Neuronal stem cell (in vitro differentiated cells): ENCODE measurements around the gene C22orf39.
A peak's percentile ranks its signal among the peaks of the same experiment; 100 is the strongest.

ENCODE experiments used
- DNase-seq: peaks from one replicate; pipeline ENCODE4 v3.0.0-alpha.2; 2013; ENCODE audit warnings: low spot score
- H2AFZ ChIP-seq: one replicate; pipeline ENCODE4 v1.6.1; 2013; ENCODE audit warnings: mild to moderate bottlenecking, low read length, inconsistent platforms
- H2AK5ac ChIP-seq: 2 replicates; pipeline ENCODE4 v1.6.1; 2013; ENCODE audit warnings: low read depth, mild to moderate bottlenecking, inconsistent platforms, low read length, moderate library complexity, mixed read lengths
- H2BK120ac ChIP-seq: 2 replicates; pipeline ENCODE4 v1.6.1; 2013; ENCODE audit warnings: low read depth, mild to moderate bottlenecking, inconsistent platforms, low read length, moderate library complexity, mixed read lengths
- H2BK12ac ChIP-seq: one replicate; pipeline ENCODE4 v1.6.1; 2013; ENCODE audit warnings: low read length, inconsistent platforms
- H2BK15ac ChIP-seq: 2 replicates; pipeline ENCODE4 v1.6.1; 2013; ENCODE audit warnings: mild to moderate bottlenecking, low read length, inconsistent platforms, mixed read lengths
- H2BK5ac ChIP-seq: one replicate; pipeline ENCODE4 v1.6.1; 2013; ENCODE audit warnings: inconsistent platforms, mild to moderate bottlenecking, low read length, moderate library complexity
- H3K14ac ChIP-seq: one replicate; pipeline ENCODE4 v1.6.1; 2013; ENCODE audit warnings: low read length, inconsistent platforms
- H3K18ac ChIP-seq: 2 replicates; pipeline ENCODE4 v1.6.1; 2013; ENCODE audit warnings: low read length, inconsistent platforms
- H3K23ac ChIP-seq: 2 replicates; pipeline ENCODE4 v1.6.1; 2013; ENCODE audit warnings: low read depth, mild to moderate bottlenecking, mixed read lengths, low read length, inconsistent platforms; ENCODE audit not compliant: poor library complexity
- H3K27ac ChIP-seq: replicated peaks from 3 replicates; pipeline ENCODE4 v1.5.1; 2013; ENCODE audit warnings: low read length, inconsistent platforms
- H3K27me3 ChIP-seq, 3 experiments: 2 replicates each; pipeline ENCODE4 v1.6.1; 2013; ENCODE audit warnings: low read length in 3 of 3, mild to moderate bottlenecking in 2 of 3, inconsistent platforms in 1 of 3, low read depth in 1 of 3, mixed read lengths in 1 of 3, moderate library complexity in 1 of 3; ENCODE audit not compliant: control insufficient read depth in 3 of 3, insufficient read depth in 3 of 3
- H3K36me3 ChIP-seq, 2 donors: replicated peaks in 1 of 2; 2 replicates each; pipeline ENCODE4 v1.6.1; 2013; ENCODE audit warnings: low read length in 2 of 2; ENCODE audit not compliant: control insufficient read depth in 2 of 2, insufficient read depth in 2 of 2
- H3K4ac ChIP-seq: 2 replicates; pipeline ENCODE4 v1.6.1; 2013; ENCODE audit warnings: inconsistent platforms, mild to moderate bottlenecking, low read length, moderate library complexity
- H3K4me1 ChIP-seq, 2 donors: 1 replicate in 1 of 2; 2 replicates in 1 of 2; pipeline ENCODE4 v1.6.1; 2013; ENCODE audit warnings: low read length in 2 of 2, low read depth in 1 of 2; ENCODE audit not compliant: control insufficient read depth in 2 of 2, insufficient read depth in 1 of 2
- H3K4me2 ChIP-seq: one replicate; pipeline ENCODE4 v1.6.1; 2013; ENCODE audit warnings: mild to moderate bottlenecking, low read length, inconsistent platforms; ENCODE audit not compliant: insufficient read depth, poor library complexity, severe bottlenecking
- H3K4me3 ChIP-seq, 2 donors: 2 replicates each; pipeline ENCODE4 v1.5.1; 2013; ENCODE audit warnings: low read length in 2 of 2, mild to moderate bottlenecking in 2 of 2, inconsistent platforms in 1 of 2, moderate library complexity in 1 of 2
- H3K79me1 ChIP-seq: one replicate; pipeline ENCODE4 v1.6.1; 2013; ENCODE audit warnings: low read depth, mild to moderate bottlenecking, inconsistent platforms, low read length, moderate library complexity
- H3K9ac ChIP-seq: one replicate; pipeline ENCODE4 v1.6.1; 2013; ENCODE audit warnings: mild to moderate bottlenecking, low read depth, low read length, inconsistent platforms; ENCODE audit not compliant: poor library complexity
- H3K9me3 ChIP-seq, 2 donors: replicated peaks in 1 of 2; 2 replicates each; pipeline versions ENCODE3 to v1.6.1; 2013; ENCODE audit warnings: low read length in 2 of 2, mild to moderate bottlenecking in 2 of 2, inconsistent platforms in 1 of 2, low read depth in 1 of 2, mixed read lengths in 1 of 2, moderate library complexity in 1 of 2; ENCODE audit not compliant: control insufficient read depth in 2 of 2, insufficient read depth in 1 of 2
- H4K8ac ChIP-seq: one replicate; pipeline ENCODE4 v1.6.1; 2013; ENCODE audit warnings: low read depth, mild to moderate bottlenecking, inconsistent platforms, low read length, moderate library complexity
- H4K91ac ChIP-seq: one replicate; pipeline ENCODE4 v1.6.1; 2013; ENCODE audit warnings: low read length, low read depth, mild to moderate bottlenecking, inconsistent platforms; ENCODE audit not compliant: poor library complexity
- WGBS, 2 donors: extraction: QIAGEN DNeasy Blood & Tissue Kit; methylation state at CpG; one replicate each; pipeline ENCODE4 v1.1.7; 2013; ENCODE audit warnings: missing lambda C conversion rate in 2 of 2, mixed read lengths in 1 of 2; ENCODE audit not compliant: insufficient read length in 2 of 2, insufficient replicate concordance in 1 of 2; ENCODE audit errors: extremely low coverage in 2 of 2; 5-methylcytosine and 5-hydroxymethylcytosine counted together

Gene C22orf39

GRCh38 chr22:19398206-19398605, 49.3 kb downstream of the C22orf39 start:
- no peak overlapping the region for H4K91ac ChIP-seq
- no peak overlapping the region for H3K27ac ChIP-seq
- no peak overlapping the region for H3K18ac ChIP-seq
- no peak overlapping the region for H3K4ac ChIP-seq
- no peaks in the 10 kb centered on the region for H3K27me3 ChIP-seq
- H4K8ac ChIP-seq, result no peak overlapping the region
- H2AK5ac ChIP-seq, result no peak overlapping the region
- H3K4me3 ChIP-seq, result no peak overlapping the region
- no peak overlapping the region for H3K14ac ChIP-seq
- WGBS, 2 donors, result no CpG with 5 or more reads among the region's 6 CpGs
- no peak overlapping the region for H2BK12ac ChIP-seq
- no peak overlapping the region for H3K9ac ChIP-seq
- no peaks in the 10 kb centered on the region for H3K4me1 ChIP-seq
- no peak for DNase-seq
- H2AFZ ChIP-seq, result no peak overlapping the region
- H3K23ac ChIP-seq, result no peak overlapping the region
- peaks cover 2% of the 10 kb centered on the region for H3K79me1 ChIP-seq
- H2BK120ac ChIP-seq, result no peak overlapping the region
- no peak overlapping the region for H2BK5ac ChIP-seq
- no peaks in the 10 kb centered on the region for H3K9me3 ChIP-seq
- H3K36me3 ChIP-seq, result peaks cover 39 to 98% of the 10 kb centered on the region in 2 donors
- H3K4me2 ChIP-seq, result no peak overlapping the region
- no peak overlapping the region for H2BK15ac ChIP-seq

DNA sequence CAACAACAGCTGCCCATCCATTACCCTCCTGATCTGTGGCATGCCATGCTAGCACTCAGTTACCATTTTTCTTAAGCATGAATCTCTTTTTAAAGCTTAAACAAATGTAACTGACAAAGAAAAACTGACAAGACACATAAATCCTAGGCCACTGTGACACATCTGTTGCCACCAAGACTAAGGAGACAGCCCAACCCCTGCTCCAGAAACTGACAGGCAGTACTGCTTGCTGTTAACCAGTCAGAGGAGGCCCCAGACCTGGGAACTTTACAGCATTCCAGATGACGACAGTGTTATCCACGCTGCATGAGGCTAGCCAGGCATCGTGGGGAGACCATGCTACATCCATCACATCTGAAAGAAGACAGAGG, 49.8 kb downstream of the C22orf39 start:
- peaks cover 2% of the 10 kb centered on the region for H3K79me1 ChIP-seq
- no peak overlapping the region for H2BK15ac ChIP-seq
- H3K4me1 ChIP-seq, result no peaks in the 10 kb centered on the region
- no peak overlapping the region for H3K4ac ChIP-seq
- no peak overlapping the region for H3K4me3 ChIP-seq
- H2BK5ac ChIP-seq, result no peak overlapping the region
- H2AFZ ChIP-seq, result no peak overlapping the region
- WGBS, 2 donors, result no CpG with 5 or more reads among the region's 3 CpGs
- no peak overlapping the region for H3K27ac ChIP-seq
- H2BK12ac ChIP-seq, result no peak overlapping the region
- H3K18ac ChIP-seq, result no peak overlapping the region
- H3K36me3 ChIP-seq, result peaks cover 42 to 98% of the 10 kb centered on the region in 2 donors
- H3K27me3 ChIP-seq, result no peaks in the 10 kb centered on the region
- H4K91ac ChIP-seq, result no peak overlapping the region
- H4K8ac ChIP-seq, result no peak overlapping the region
- DNase-seq, result no peak
- no peak overlapping the region for H3K4me2 ChIP-seq
- H3K23ac ChIP-seq, result no peak overlapping the region
- no peak overlapping the region for H2BK120ac ChIP-seq
- no peak overlapping the region for H3K9ac ChIP-seq
- H2AK5ac ChIP-seq, result no peak overlapping the region
- H3K9me3 ChIP-seq, result no peaks in the 10 kb centered on the region
- no peak overlapping the region for H3K14ac ChIP-seq

DNA sequence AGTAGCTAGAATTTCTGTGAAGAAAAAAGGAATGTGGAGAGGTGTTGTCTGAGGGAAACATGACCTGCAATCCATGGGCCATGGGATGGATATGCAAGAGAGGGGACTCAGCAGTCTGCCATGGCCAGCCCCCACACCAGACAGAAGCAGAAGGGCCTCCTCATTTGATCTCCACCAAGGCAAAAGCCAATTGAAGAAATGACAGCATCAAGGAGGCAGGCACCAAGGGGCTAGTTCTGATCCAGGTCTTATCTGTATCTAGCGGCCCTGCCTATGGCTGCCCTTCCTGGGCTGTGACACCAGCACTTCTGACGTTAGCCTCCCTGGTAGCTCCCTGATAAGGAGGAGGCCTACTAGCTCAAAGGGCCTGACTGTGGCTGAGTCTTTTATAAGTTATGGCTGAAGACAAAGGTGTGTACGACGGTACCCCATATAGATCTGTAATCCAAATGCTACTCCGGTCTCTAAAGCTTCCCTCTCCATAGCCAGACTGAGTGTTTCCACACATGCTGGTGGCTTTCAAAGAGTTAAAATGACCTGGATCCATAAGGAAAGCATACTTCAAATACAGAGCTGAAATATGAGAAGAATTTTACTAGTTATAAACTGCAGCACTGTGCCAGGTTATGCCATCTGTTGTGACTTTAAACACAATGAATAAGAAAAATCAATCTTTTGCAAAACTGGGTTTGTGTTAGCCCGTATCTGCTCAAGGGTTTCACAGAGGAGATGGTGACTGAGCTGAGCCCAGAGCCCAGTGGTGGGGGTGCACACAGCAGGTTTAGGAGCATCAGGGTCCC, 50.4 kb downstream of the C22orf39 start:
- H3K4me1 ChIP-seq, result no peaks in the 10 kb centered on the region
- no peaks in the 10 kb centered on the region for H3K9me3 ChIP-seq
- no peak overlapping the region for H2BK120ac ChIP-seq
- H3K27me3 ChIP-seq, result no peaks in the 10 kb centered on the region
- H2BK5ac ChIP-seq, result no peak overlapping the region
- no peak overlapping the region for H4K8ac ChIP-seq
- H3K18ac ChIP-seq, result no peak overlapping the region
- peak overlapping the region; percentile 68 for H3K23ac ChIP-seq
- no peak overlapping the region for H3K9ac ChIP-seq
- no peak overlapping the region for H3K14ac ChIP-seq
- H3K4ac ChIP-seq, result no peak overlapping the region
- no peak overlapping the region for H4K91ac ChIP-seq
- H2AK5ac ChIP-seq, result no peak overlapping the region
- no peak overlapping the region for H3K4me3 ChIP-seq
- H3K79me1 ChIP-seq, result peaks cover 2% of the 10 kb centered on the region
- no peak overlapping the region for H2BK12ac ChIP-seq
- DNase-seq, result no peak
- no peak overlapping the region for H2BK15ac ChIP-seq
- peaks cover 48 to 98% of the 10 kb centered on the region in 2 donors for H3K36me3 ChIP-seq
- H3K4me2 ChIP-seq, result no peak overlapping the region
- WGBS, 2 donors, result no CpG with 5 or more reads among the region's 6 CpGs
- no peak overlapping the region for H3K27ac ChIP-seq
- H2AFZ ChIP-seq, result no peak overlapping the region

- no peak overlapping the region for H3K18ac ChIP-seq
- H3K4ac ChIP-seq, result no peak overlapping the region
- peaks cover 47 to 98% of the 10 kb centered on the region in 2 donors for H3K36me3 ChIP-seq
- H3K27me3 ChIP-seq, result no peaks in the 10 kb centered on the region
- H2BK120ac ChIP-seq, result no peak overlapping the region
- H2AK5ac ChIP-seq, result no peak overlapping the region
- H4K8ac ChIP-seq, result no peak overlapping the region
- no peak overlapping the region for H3K9ac ChIP-seq
- no peak overlapping the region for H2AFZ ChIP-seq
- no peak overlapping the region for H3K4me2 ChIP-seq
- no peak for DNase-seq
- peaks cover 2% of the 10 kb centered on the region for H3K79me1 ChIP-seq
- H2BK5ac ChIP-seq, result no peak overlapping the region
- no peak overlapping the region for H2BK15ac ChIP-seq
- H3K14ac ChIP-seq, result no peak overlapping the region
- no peak overlapping the region for H3K23ac ChIP-seq
- H2BK12ac ChIP-seq, result no peak overlapping the region
- H3K9me3 ChIP-seq, result no peaks in the 10 kb centered on the region
- H3K4me3 ChIP-seq, result no peak overlapping the region
- no peak overlapping the region for H3K27ac ChIP-seq
- no peak overlapping the region for H4K91ac ChIP-seq
- WGBS, 2 donors, result no CpG with 5 or more reads among the region's 6 CpGs
- H3K4me1 ChIP-seq, result no peaks in the 10 kb centered on the region
These were observed 51.0 kb downstream of the C22orf39 start for GRCh38 chr22:19396561-19396933.
